Kidney epithelial cell (primary cell): ENCODE results near the gene CUX1. TPM values are rescaled to one million over a fixed set of nuclear protein-coding genes. Genes with fewer than 3 reads are reported as not detected.

Experiments
- DNase-seq: peaks from one replicate; pipeline ENCODE4 v3.0.0-alpha.2; 2010; ENCODE audit warnings: low read depth
- H3K27me3 ChIP-seq: 2 replicates; pipeline ENCODE4 v1.6.0; 2011; ENCODE audit warnings: low read length; ENCODE audit not compliant: control insufficient read depth, insufficient read depth
- H3K36me3 ChIP-seq: 2 replicates; pipeline ENCODE4 v1.5.1; 2011; ENCODE audit warnings: low read length; ENCODE audit not compliant: control insufficient read depth, insufficient read depth
- H3K4me3 ChIP-seq: 2 replicates; pipeline ENCODE4 v1.5.1; 2011; ENCODE audit warnings: low read depth, mild to moderate bottlenecking, control low read depth, low read length
- CTCF ChIP-seq: IDR thresholded peaks from 2 replicates; pipeline ENCODE4 v1.5.1; 2011; ENCODE audit warnings: mild to moderate bottlenecking, moderate library complexity, low read length, control low read depth, inconsistent platforms; ENCODE audit not compliant: insufficient read depth, poor library complexity, severe bottlenecking
- total RNA-seq: library from RNA; depleted of rRNA; stranded (reverse); fragments of >200 nt; gene quantifications from 2 replicates; pipeline ENCODE4 v1.2.3, GENCODE V29; 2015

Gene CUX1
- total RNA-seq, 1 donor from 2014 or later = 56.7 TPM

- peaks cover 1% of the 10 kb centered on the region for H3K36me3 ChIP-seq
- DNase-seq = no peak
- no peak for TF ChIP-seq CTCF
- H3K4me3 ChIP-seq = no peak overlapping the region
- H3K27me3 ChIP-seq = no peaks in the 10 kb centered on the region
These were observed 256.8 kb downstream of the CUX1 start for GRCh38 chr7:102073931-102074880.

- no peak for TF ChIP-seq CTCF
- no peak for DNase-seq
- no peak overlapping the region for H3K4me3 ChIP-seq
- no peaks in the 10 kb centered on the region for H3K27me3 ChIP-seq
- peaks cover 1% of the 10 kb centered on the region for H3K36me3 ChIP-seq
These were observed 257.7 kb downstream of the CUX1 start for GRCh38 chr7:102075126-102075525.

GRCh38 chr7:102075553-102076135, 258.2 kb downstream of the CUX1 start:
- H3K36me3 ChIP-seq = no peaks in the 10 kb centered on the region
- DNase-seq = no peak
- TF ChIP-seq CTCF = no peak
- no peak overlapping the region for H3K4me3 ChIP-seq
- H3K27me3 ChIP-seq = no peaks in the 10 kb centered on the region

GRCh38 chr7:102077081-102077480, 259.7 kb downstream of the CUX1 start:
- Histone ChIP-seq H3K27me3 (no peaks in the 10 kb centered on the region), H3K4me3 (no peak overlapping the region), H3K36me3 (no peaks in the 10 kb centered on the region)
- no peak for TF ChIP-seq CTCF
- DNase-seq = no peak

- no peak for TF ChIP-seq CTCF
- no peaks in the 10 kb centered on the region for H3K36me3 ChIP-seq
- DNase-seq = no peak
- no peaks in the 10 kb centered on the region for H3K27me3 ChIP-seq
- no peak overlapping the region for H3K4me3 ChIP-seq
These were observed 262.0 kb downstream of the CUX1 start for GRCh38 chr7:102079140-102080018.
